Fibroblast of lung (primary cell): ENCODE data around the gene WDR72.

Experiments
- EZH2 ChIP-seq: IDR thresholded peaks from 2 replicates; pipeline ENCODE4 v1.5.1; 2012; ENCODE audit warnings: low read length, control low read depth, mild to moderate bottlenecking; ENCODE audit errors: missing control alignments
- TF ChIP-seq, protein P1 (sequence below), 2 donors: IDR thresholded peaks in 1 of 2; conservative IDR thresholded peaks in 1 of 2; 1 replicate in 1 of 2; 2 replicates in 1 of 2; pipeline ENCODE4 v1.5.1; 2011 to 2012; ENCODE audit warnings: low read length in 2 of 2, control low read depth in 1 of 2, inconsistent platforms in 1 of 2, low read depth in 1 of 2, mild to moderate bottlenecking in 1 of 2

GRCh38 chr15:53693729-53694475 is 65.6 kb downstream of the WDR72 start:
- no peak for TF ChIP-seq EZH2
- TF ChIP-seq, protein P1, sequence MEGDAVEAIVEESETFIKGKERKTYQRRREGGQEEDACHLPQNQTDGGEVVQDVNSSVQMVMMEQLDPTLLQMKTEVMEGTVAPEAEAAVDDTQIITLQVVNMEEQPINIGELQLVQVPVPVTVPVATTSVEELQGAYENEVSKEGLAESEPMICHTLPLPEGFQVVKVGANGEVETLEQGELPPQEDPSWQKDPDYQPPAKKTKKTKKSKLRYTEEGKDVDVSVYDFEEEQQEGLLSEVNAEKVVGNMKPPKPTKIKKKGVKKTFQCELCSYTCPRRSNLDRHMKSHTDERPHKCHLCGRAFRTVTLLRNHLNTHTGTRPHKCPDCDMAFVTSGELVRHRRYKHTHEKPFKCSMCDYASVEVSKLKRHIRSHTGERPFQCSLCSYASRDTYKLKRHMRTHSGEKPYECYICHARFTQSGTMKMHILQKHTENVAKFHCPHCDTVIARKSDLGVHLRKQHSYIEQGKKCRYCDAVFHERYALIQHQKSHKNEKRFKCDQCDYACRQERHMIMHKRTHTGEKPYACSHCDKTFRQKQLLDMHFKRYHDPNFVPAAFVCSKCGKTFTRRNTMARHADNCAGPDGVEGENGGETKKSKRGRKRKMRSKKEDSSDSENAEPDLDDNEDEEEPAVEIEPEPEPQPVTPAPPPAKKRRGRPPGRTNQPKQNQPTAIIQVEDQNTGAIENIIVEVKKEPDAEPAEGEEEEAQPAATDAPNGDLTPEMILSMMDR (conservative IDR thresholded peaks at IDR 0.05 in 1 of 2, IDR thresholded peaks at IDR 0.05 in 1 of 2; ENCODE audit: low read depth in 1 of 2, low read length in 2 of 2), result no peak
